Left lung (tissue), 10 donors: ENCODE measurements around the gene PPP1R12B. TPM values are rescaled to one million over a fixed set of nuclear protein-coding genes. Genes with fewer than 3 reads are reported as not detected.

Source experiments
- ATAC-seq: fragments of 200-7000 bp; cut with Tn5 transposase; one replicate; pipeline ENCODE4 v1.9.1; 2020; ENCODE audit warnings: moderate library complexity
- DNase-seq, 4 donors: peaks; one replicate each; pipeline ENCODE4 v3.0.0-alpha.2; 2013 to 2020
- H3K27ac ChIP-seq, 2 donors: fragments of 200-600 bp; sonication (generic) in 1 of 2; one replicate each; pipeline versions ENCODE4 v1.5.0 to v1.8.0; 2020 to 2021
- H3K27me3 ChIP-seq, 2 donors: fragments of 200-600 bp; sonication (generic) in 1 of 2; one replicate each; pipeline versions ENCODE4 v1.5.0 to v1.8.0; 2020 to 2021
- H3K36me3 ChIP-seq, 2 donors: fragments of 200-600 bp; sonication (generic) in 1 of 2; one replicate each; pipeline versions ENCODE4 v1.5.0 to v1.8.0; 2020 to 2021
- H3K4me1 ChIP-seq, 2 donors: fragments of 200-600 bp; one replicate each; pipeline ENCODE4 v1.8.0; 2021
- H3K4me3 ChIP-seq, 2 donors: fragments of 200-600 bp; sonication (generic) in 1 of 2; one replicate each; pipeline versions ENCODE4 v1.5.0 to v1.8.0; 2020 to 2021; ENCODE audit warnings: mild to moderate bottlenecking in 1 of 2
- H3K9me3 ChIP-seq, 2 donors: fragments of 200-600 bp; sonication (generic) in 1 of 2; one replicate each; pipeline versions ENCODE4 v1.5.0 to v1.8.0; 2020 to 2021
- CTCF ChIP-seq, 2 donors: fragments of 200-600 bp; sonication (generic) in 1 of 2; IDR thresholded peaks; one replicate each; pipeline versions ENCODE4 v1.5.0 to v1.8.0; 2021; ENCODE audit warnings: antibody characterized with exemption in 2 of 2
- intact Hi-C, 2 donors: fragments of 100-400 bp; cut with DNase I; formaldehyde crosslinking; loops; one replicate each; pipeline versions ENCODE4 v1.11.2 to v1.14.2; 2022
- polyA plus RNA-seq, 6 donors: library from polyadenylated mRNA; unstranded; fragments of 120-200 nt; gene quantifications; one replicate each; pipeline ENCODE4 v1.2.1, GENCODE V29; 2013; ENCODE audit not compliant: insufficient read length in 6 of 6
- total RNA-seq, 2 donors: library from RNA; stranded (reverse); fragmentation: NEBNext Ultra II Directional; extraction: Animal tissue kit (Norgen Biotek cat#: 25700); gene quantifications; one replicate each; pipeline ENCODE4 v1.2.1, GENCODE V29; 2021
- donor health status: DM: no; HTN: yes; CAD: no.
- donor health status: DM: no; HTN: no; CAD: no.

Gene PPP1R12B
- total and polyA plus RNA-seq, 8 donors = 25.8 to 45.9 (median 30.8) TPM

GRCh38 chr1:202586871-202587270, 238.4 kb downstream of the PPP1R12B start:
- Histone ChIP-seq H3K4me1 (peaks cover 0 to 20% of the 10 kb centered on the region in 2 donors), H3K36me3 (peaks cover 0 to 27% of the 10 kb centered on the region in 2 donors), H3K27ac (no peak overlapping the region), H3K4me3 (no peak overlapping the region), H3K9me3 (no peaks in the 10 kb centered on the region), H3K27me3 (peaks cover 0 to 22% of the 10 kb centered on the region in 2 donors)
- intact Hi-C loops = no loop called here
- no peak for ATAC-seq
- TF ChIP-seq CTCF (IDR thresholded peaks at IDR 0.05) = no peak
- DNase-seq = no peak

- no peak for TF ChIP-seq CTCF (IDR thresholded peaks at IDR 0.05)
- intact Hi-C loops = no loop called here
These were observed 239.5 kb downstream of the PPP1R12B start for GRCh38 chr1:202587859-202588485.

GRCh38 chr1:202588503-202589189, 240.1 kb downstream of the PPP1R12B start:
- intact Hi-C loops = no loop called here
- Histone ChIP-seq H3K4me3 (no peak overlapping the region), H3K27me3 (peaks cover 0 to 22% of the 10 kb centered on the region in 2 donors), H3K4me1 (peaks cover 0 to 20% of the 10 kb centered on the region in 2 donors), H3K27ac (peak overlapping the region; percentile 57 to 66), H3K36me3 (peaks cover 0 to 17% of the 10 kb centered on the region in 2 donors), H3K9me3 (no peaks in the 10 kb centered on the region)
- TF ChIP-seq CTCF (IDR thresholded peaks at IDR 0.05) = no peak
- peak; percentile 21 for ATAC-seq
- no peak for DNase-seq

More at GRCh38 chr1:202587859-202588485, 239.5 kb downstream of the PPP1R12B start:
- DNase-seq = no peak
- Histone ChIP-seq H3K4me1 (peaks cover 0 to 20% of the 10 kb centered on the region in 2 donors), H3K27me3 (peaks cover 0 to 22% of the 10 kb centered on the region in 2 donors), H3K36me3 (peaks cover 0 to 20% of the 10 kb centered on the region in 2 donors), H3K4me3 (no peak overlapping the region), H3K9me3 (no peaks in the 10 kb centered on the region), H3K27ac (no peak overlapping the region)
- no peak for ATAC-seq

- peak overlapping the region; percentile 57 to 66 for H3K27ac ChIP-seq
- peak in 3 of 4 donors; percentile 73 to 89 (median 73) for DNase-seq
- H3K36me3 ChIP-seq = peaks cover 0 to 19% of the 10 kb centered on the region in 2 donors
- H3K9me3 ChIP-seq = no peaks in the 10 kb centered on the region
- peaks cover 0 to 22% of the 10 kb centered on the region in 2 donors for H3K27me3 ChIP-seq
- intact Hi-C loops = no loop called here
- no peak overlapping the region for H3K4me3 ChIP-seq
- peak; percentile 72 for ATAC-seq
- TF ChIP-seq CTCF (IDR thresholded peaks at IDR 0.05) = no peak
- H3K4me1 ChIP-seq = peaks cover 0 to 20% of the 10 kb centered on the region in 2 donors
These were observed 240.9 kb downstream of the PPP1R12B start for GRCh38 chr1:202589190-202589930.

- intact Hi-C loops = no loop called here
- H3K27me3 ChIP-seq = peaks cover 0 to 26% of the 10 kb centered on the region in 2 donors
- DNase-seq (no peak), ATAC-seq (no peak)
- peaks cover 0 to 15% of the 10 kb centered on the region in 2 donors for H3K36me3 ChIP-seq
- no peaks in the 10 kb centered on the region for H3K9me3 ChIP-seq
- no peak for TF ChIP-seq CTCF (IDR thresholded peaks at IDR 0.05)
- H3K4me1 ChIP-seq = peaks cover 0 to 20% of the 10 kb centered on the region in 2 donors
- peak overlapping the region in 1 of 2 donors; percentile 66 for H3K27ac ChIP-seq
- no peak overlapping the region for H3K4me3 ChIP-seq
These were observed 241.6 kb downstream of the PPP1R12B start for GRCh38 chr1:202590126-202590525.
